DMS53 (cell line): ENCODE measurements around the gene PIGX.

Experiments used
- DNase-seq: peaks from one replicate; lab custom pipeline; 2025; lab: John Stamatoyannopoulos, UW

The PIGX gene

GRCh38 chr3:196757876-196758739 is 45.9 kb downstream of the PIGX start:
- peak; percentile 57 for DNase-seq

GRCh38 chr3:196763179-196763578 is 51.0 kb downstream of the PIGX start:
- DNase-seq, result no peak

- DNase-seq, result no peak
Measured at GRCh38 chr3:196765454-196765853, 53.3 kb downstream of the PIGX start.

GRCh38 chr3:196771067-196771466 is 58.9 kb downstream of the PIGX start:
- no peak for DNase-seq

GRCh38 chr3:196772102-196772501 is 59.9 kb downstream of the PIGX start:
- no peak for DNase-seq

- DNase-seq, result no peak
Measured at GRCh38 chr3:196772897-196773296, 60.7 kb downstream of the PIGX start.

GRCh38 chr3:196774191-196774820 is 62.1 kb downstream of the PIGX start:
- no peak for DNase-seq

- DNase-seq, result no peak
Measured at GRCh38 chr3:196774848-196775422, 62.8 kb downstream of the PIGX start.

- DNase-seq, result no peak
Measured at GRCh38 chr3:196775938-196776337, 63.8 kb downstream of the PIGX start.

GRCh38 chr3:196777836-196778235 is 65.7 kb downstream of the PIGX start:
- no peak for DNase-seq

GRCh38 chr3:196778755-196779154 is 66.6 kb downstream of the PIGX start:
- DNase-seq, result no peak

- no peak for DNase-seq
Measured at GRCh38 chr3:196782511-196782910, 70.3 kb downstream of the PIGX start.
